Loucy (cell line): ENCODE measurements around the gene TPM4.

ENCODE experiments used
- EZH2phosphoT487 ChIP-seq: fragments of 200-600 bp; IDR thresholded peaks from 2 replicates; pipeline ENCODE4 v1.6.1; 2018; ENCODE audit warnings: antibody characterized with exemption, mild to moderate bottlenecking, moderate library complexity, borderline replicate concordance
- TF ChIP-seq, protein P1 (sequence below): fragments of 200-600 bp; sonication (generic); conservative IDR thresholded peaks from 2 replicates; pipeline ENCODE4 v1.5.1; 2014; ENCODE audit warnings: mild to moderate bottlenecking, antibody characterized with exemption, low read length

DNA sequence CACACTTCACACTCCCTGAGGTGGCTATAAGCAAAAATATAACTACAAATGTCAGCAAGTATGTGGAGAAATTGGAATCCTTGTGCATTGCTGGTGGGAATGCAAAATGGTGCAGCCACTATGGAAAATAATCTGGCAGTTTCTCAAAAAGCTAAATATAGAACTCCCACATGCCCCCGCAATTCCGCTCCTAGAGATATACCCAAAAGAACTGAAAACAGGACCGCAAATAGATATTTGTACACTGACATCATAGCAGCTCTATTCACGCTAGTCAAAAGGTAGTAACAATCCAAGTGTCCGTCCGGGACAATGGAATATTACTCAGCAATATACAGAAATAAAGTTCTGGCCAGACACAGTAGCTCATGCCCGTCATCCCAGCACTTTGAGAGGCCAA lies 31.5 kb upstream of the TPM4 start:
- TF ChIP-seq, protein P1, sequence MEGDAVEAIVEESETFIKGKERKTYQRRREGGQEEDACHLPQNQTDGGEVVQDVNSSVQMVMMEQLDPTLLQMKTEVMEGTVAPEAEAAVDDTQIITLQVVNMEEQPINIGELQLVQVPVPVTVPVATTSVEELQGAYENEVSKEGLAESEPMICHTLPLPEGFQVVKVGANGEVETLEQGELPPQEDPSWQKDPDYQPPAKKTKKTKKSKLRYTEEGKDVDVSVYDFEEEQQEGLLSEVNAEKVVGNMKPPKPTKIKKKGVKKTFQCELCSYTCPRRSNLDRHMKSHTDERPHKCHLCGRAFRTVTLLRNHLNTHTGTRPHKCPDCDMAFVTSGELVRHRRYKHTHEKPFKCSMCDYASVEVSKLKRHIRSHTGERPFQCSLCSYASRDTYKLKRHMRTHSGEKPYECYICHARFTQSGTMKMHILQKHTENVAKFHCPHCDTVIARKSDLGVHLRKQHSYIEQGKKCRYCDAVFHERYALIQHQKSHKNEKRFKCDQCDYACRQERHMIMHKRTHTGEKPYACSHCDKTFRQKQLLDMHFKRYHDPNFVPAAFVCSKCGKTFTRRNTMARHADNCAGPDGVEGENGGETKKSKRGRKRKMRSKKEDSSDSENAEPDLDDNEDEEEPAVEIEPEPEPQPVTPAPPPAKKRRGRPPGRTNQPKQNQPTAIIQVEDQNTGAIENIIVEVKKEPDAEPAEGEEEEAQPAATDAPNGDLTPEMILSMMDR, result no peak
- TF ChIP-seq EZH2phosphoT487, result no peak
